LNCAP (cell line): ENCODE measurements around the gene PEX16.

ENCODE experiments used
- CTCF ChIP-seq: fragments of 450-650 bp; IDR thresholded peaks from 2 replicates; pipeline ENCODE4 v1.5.1; 2017; ENCODE audit warnings: mild to moderate bottlenecking

Gene PEX16

GRCh38 chr11:45935349-45936064 lies 17.8 kb upstream of the PEX16 start:
- no peak for TF ChIP-seq CTCF

DNA sequence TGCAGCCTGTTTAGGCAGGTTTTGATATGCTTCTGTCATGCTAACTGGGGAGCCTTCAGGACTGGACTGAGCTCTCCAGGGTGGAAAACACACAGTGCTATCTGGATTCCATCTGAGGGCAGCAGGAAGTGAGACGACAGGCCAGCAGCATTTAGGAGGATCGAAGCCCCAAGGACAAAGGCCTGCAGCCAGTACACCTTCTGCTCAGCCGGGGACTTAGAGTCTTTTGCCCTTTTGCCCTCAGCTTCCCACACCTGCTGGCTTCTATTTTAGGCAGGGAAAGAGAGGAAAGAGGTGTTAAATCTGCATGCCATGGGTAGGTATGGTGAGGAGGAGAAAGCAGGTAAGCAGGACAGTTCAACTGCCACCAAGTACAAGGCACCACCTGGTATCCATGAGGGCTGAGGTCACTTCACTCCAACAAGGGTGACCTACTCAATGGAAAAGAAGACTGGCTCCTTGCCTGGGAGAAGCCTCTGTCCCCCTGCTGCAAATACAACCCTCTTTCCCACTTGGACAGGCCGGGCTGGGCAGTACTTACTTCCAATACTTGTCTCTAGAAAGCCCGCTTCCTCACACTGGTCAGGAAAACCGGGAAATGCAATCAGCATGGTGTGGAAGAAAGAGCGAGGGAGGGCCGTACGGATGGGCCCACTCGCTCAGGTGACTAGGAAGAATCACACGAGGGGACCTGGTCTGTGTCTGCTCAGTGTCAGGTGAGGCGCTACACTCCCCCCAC lies 17.1 kb upstream of the PEX16 start:
- no peak for TF ChIP-seq CTCF

GRCh38 chr11:45933846-45934579 lies 16.3 kb upstream of the PEX16 start:
- TF ChIP-seq CTCF = no peak

GRCh38 chr11:45933131-45933831 lies 15.6 kb upstream of the PEX16 start:
- TF ChIP-seq CTCF = no peak

- no peak for TF ChIP-seq CTCF
Measured at GRCh38 chr11:45932217-45932616, 14.5 kb upstream of the PEX16 start.

GRCh38 chr11:45931739-45932138 lies 14.1 kb upstream of the PEX16 start:
- no peak for TF ChIP-seq CTCF

DNA sequence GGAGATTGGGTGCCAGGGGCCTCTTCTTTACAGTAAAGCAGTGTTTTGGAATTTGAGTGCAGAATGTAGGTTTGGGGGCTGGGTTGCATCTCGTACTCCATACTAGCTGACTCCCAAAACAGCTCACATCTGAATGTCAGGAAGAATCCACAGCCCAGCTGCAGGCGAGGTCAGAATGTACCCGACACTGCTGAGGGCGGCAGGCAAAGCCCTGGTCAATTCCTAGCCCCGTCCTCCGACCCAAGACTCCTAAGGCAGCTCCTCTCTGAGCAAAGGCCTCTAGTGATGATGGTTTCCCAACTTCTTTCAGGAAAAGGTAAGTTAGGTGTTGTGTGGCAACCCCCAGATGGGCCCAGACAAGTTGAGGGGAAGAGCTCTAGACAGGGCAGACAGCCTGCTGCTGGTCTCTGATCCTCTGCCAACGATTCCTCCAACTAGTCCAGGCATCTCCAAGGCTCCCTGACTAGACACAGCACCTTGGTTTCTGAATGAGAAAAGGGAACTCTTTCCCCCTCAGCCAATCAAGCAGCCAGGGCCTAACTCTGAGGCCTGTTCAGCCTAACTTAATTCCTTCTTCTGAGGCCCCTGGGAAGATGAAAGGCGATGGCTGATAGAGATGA lies 13.4 kb upstream of the PEX16 start:
- TF ChIP-seq CTCF = no peak
